COLO829 (cell line): ENCODE results near the gene HOXC6.
A peak's percentile ranks its signal among the peaks of the same experiment; 100 is the strongest.

ENCODE experiments used
- DNase-seq: peaks from one replicate; pipeline ENCODE4 v3.0.0; 2012; ENCODE audit warnings: low spot score

Gene HOXC6

GRCh38 chr12:53990311-53991076, 37.7 kb upstream of the HOXC6 start:
- no peak for DNase-seq

- DNase-seq: no peak
Observed at GRCh38 chr12:53991077-53991460, 37.2 kb upstream of the HOXC6 start.

GRCh38 chr12:53992377-53992889, 35.8 kb upstream of the HOXC6 start:
- no peak for DNase-seq

- no peak for DNase-seq
Observed at GRCh38 chr12:53993162-53994008, 34.9 kb upstream of the HOXC6 start.

- no peak for DNase-seq
Observed at GRCh38 chr12:53994009-53994263, 34.3 kb upstream of the HOXC6 start.

- DNase-seq: no peak
Observed at GRCh38 chr12:53994264-53995001, 33.8 kb upstream of the HOXC6 start.

GRCh38 chr12:53995002-53995377, 33.2 kb upstream of the HOXC6 start:
- DNase-seq: no peak

- no peak for DNase-seq
Observed at GRCh38 chr12:53995378-53996239, 32.6 kb upstream of the HOXC6 start.

- DNase-seq: no peak
Observed at GRCh38 chr12:53996240-53997203, 31.7 kb upstream of the HOXC6 start.

- DNase-seq: no peak
Observed at GRCh38 chr12:53997204-53998109, 30.8 kb upstream of the HOXC6 start.

- no peak for DNase-seq
Observed at GRCh38 chr12:53998110-53998899, 29.9 kb upstream of the HOXC6 start.

- DNase-seq: no peak
Observed at GRCh38 chr12:53998900-53999236, 29.4 kb upstream of the HOXC6 start.

- peak; percentile 69 for DNase-seq
Observed at GRCh38 chr12:53999559-54000115, 28.6 kb upstream of the HOXC6 start.

- DNase-seq: no peak
Observed at GRCh38 chr12:54000116-54001114, 27.8 kb upstream of the HOXC6 start, which contains the start of gene HOXC9. Gene HOXC9, plus strand, starts transcription at chr12:54000161. Its CDS starts 28 bp downstream, at chr12:54000189.

GRCh38 chr12:54001283-54002187, 26.7 kb upstream of the HOXC6 start:
- no peak for DNase-seq
